Ishikawa (cell line): Measurements from ENCODE around the gene AADACL4.

Experiments
- CEBPB ChIP-seq: IDR thresholded peaks from 2 replicates; pipeline ENCODE4 v1.6.1; 2012
- EGR1 ChIP-seq: IDR thresholded peaks from 2 replicates; pipeline ENCODE4 v1.6.1; 2012
- EP300 ChIP-seq: IDR thresholded peaks from 2 replicates; pipeline ENCODE4 v1.6.1; 2012; ENCODE audit warnings: borderline replicate concordance
- FOXM1 ChIP-seq: IDR thresholded peaks from 2 replicates; pipeline ENCODE4 v1.6.1; 2012; ENCODE audit warnings: low read depth, borderline replicate concordance
- NFIC ChIP-seq: IDR thresholded peaks from 2 replicates; pipeline ENCODE4 v1.6.1; 2012
- RAD21 ChIP-seq: IDR thresholded peaks from 2 replicates; pipeline ENCODE4 v1.6.1; 2012; ENCODE audit warnings: low read depth
- TAF1 ChIP-seq: IDR thresholded peaks from 2 replicates; pipeline ENCODE4 v1.6.1; 2012; ENCODE audit warnings: low read depth, mild to moderate bottlenecking
- TCF12 ChIP-seq: IDR thresholded peaks from 2 replicates; pipeline ENCODE4 v1.6.1; 2012; ENCODE audit warnings: low read depth
- TEAD4 ChIP-seq: IDR thresholded peaks from 2 replicates; pipeline ENCODE4 v1.6.1; 2012
- YY1 ChIP-seq: IDR thresholded peaks from 2 replicates; pipeline ENCODE4 v1.6.1; 2012; ENCODE audit warnings: low read depth
- ZBTB7A ChIP-seq: IDR thresholded peaks from 2 replicates; pipeline ENCODE4 v1.6.1; 2012; ENCODE audit warnings: low read depth
- TF ChIP-seq, protein P1 (sequence below): IDR thresholded peaks from 2 replicates; pipeline ENCODE4 v1.6.1; 2012
- TF ChIP-seq, protein P2 (sequence below): IDR thresholded peaks from 2 replicates; pipeline ENCODE4 v1.6.1; 2012; ENCODE audit warnings: low read depth, mild to moderate bottlenecking
- TF ChIP-seq, protein P3 (sequence below): IDR thresholded peaks from 2 replicates; pipeline ENCODE4 v1.6.1; 2012

The AADACL4 gene

DNA sequence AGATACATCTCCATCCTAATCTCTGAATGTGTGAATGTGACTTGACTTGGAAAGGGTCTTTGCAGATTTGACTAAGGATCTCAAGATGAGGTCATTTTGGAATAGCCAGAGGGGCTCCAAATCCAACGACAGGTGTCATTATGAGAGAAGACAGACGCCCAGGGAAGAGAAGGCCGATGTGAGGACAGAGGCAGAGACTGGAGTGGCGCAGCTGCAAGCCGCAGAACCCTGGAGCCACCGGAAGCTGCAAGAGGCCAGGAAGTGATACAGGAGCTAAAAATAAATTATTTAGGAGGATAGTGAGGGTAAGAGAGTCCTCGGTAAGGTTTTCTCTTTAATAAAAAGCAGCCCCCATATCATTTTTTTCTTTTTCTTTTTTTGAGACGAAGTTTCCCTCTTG lies 9.7 kb upstream of the AADACL4 start:
- TF ChIP-seq TCF12 = no peak
- TF ChIP-seq, protein P1, sequence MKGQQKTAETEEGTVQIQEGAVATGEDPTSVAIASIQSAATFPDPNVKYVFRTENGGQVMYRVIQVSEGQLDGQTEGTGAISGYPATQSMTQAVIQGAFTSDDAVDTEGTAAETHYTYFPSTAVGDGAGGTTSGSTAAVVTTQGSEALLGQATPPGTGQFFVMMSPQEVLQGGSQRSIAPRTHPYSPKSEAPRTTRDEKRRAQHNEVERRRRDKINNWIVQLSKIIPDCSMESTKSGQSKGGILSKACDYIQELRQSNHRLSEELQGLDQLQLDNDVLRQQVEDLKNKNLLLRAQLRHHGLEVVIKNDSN = no peak
- no peak for TF ChIP-seq ZBTB7A

DNA sequence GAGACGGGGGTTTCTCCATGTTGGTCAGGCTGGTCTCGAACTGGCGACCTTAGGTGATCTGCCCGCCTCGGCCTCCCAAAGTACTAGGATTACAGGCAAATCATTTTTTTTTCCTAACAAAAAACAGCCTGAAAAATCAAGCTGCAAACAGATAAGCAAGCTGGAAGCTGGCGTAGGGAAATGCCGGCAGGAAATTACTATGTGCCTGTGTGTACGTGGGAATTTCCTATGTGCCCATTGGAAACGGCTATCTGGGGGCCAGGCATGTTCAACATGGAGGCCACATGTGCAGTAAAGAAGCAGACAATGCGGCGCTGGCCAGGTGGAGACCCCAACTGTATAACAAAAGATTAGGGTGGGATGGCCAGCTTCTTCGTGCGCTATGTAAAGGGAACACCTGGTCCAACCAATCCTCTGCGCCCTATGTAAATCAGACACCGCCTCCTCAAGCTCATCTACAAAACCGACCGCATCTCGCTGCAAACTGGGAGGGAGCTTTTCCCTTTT lies 9.1 kb upstream of the AADACL4 start:
- TF ChIP-seq, protein P2, sequence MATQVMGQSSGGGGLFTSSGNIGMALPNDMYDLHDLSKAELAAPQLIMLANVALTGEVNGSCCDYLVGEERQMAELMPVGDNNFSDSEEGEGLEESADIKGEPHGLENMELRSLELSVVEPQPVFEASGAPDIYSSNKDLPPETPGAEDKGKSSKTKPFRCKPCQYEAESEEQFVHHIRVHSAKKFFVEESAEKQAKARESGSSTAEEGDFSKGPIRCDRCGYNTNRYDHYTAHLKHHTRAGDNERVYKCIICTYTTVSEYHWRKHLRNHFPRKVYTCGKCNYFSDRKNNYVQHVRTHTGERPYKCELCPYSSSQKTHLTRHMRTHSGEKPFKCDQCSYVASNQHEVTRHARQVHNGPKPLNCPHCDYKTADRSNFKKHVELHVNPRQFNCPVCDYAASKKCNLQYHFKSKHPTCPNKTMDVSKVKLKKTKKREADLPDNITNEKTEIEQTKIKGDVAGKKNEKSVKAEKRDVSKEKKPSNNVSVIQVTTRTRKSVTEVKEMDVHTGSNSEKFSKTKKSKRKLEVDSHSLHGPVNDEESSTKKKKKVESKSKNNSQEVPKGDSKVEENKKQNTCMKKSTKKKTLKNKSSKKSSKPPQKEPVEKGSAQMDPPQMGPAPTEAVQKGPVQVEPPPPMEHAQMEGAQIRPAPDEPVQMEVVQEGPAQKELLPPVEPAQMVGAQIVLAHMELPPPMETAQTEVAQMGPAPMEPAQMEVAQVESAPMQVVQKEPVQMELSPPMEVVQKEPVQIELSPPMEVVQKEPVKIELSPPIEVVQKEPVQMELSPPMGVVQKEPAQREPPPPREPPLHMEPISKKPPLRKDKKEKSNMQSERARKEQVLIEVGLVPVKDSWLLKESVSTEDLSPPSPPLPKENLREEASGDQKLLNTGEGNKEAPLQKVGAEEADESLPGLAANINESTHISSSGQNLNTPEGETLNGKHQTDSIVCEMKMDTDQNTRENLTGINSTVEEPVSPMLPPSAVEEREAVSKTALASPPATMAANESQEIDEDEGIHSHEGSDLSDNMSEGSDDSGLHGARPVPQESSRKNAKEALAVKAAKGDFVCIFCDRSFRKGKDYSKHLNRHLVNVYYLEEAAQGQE = no peak
- TF ChIP-seq ZBTB7A (no peak), TCF12 (no peak), YY1 (no peak), EGR1 (no peak), FOXM1 (no peak)

DNA sequence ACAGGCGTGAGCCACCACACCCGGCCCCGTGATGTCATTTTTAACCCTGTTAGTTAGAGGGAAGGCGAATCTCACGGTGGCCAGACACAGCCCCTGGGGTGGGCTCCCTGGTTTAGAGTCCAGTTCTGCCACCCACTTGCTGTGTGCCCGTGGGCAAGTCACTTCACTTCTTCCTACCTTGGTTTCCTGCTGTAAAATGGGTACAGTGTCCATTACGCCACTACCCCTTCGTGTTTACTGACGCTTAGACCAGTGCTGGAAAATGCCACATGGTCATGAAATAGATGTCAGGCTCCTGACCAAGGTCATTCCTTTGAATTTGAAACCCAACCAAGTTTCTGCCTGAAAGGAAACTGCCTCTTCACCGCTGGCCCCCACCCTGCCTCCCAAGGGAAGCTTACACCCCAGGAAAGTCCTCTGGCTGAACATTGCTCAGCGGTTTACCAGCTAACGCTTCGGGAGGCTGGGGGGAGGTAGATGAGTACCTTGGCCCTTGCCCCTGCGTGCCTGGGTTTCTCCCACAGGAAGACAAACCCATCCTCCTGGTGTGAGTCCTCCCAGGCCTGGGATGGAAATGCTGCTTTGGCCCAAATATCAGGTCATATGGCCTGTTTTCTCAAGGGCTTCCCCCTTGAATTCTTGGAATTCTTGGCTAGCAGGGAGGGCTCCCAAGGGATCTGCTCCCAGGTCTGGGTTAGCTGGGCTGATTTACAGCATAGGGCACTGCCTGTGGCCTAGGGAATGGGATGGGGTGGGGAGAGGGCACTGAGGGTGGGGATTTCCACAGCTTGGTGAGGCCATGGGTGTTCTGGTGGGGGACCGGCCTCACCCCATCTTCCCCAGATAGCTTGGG lies 7.6 kb upstream of the AADACL4 start:
- no peak for TF ChIP-seq EP300
- TF ChIP-seq TEAD4 = peak; percentile 52; the same call in 1 of the 2 replicates
- TF ChIP-seq ZBTB7A = no peak

DNA sequence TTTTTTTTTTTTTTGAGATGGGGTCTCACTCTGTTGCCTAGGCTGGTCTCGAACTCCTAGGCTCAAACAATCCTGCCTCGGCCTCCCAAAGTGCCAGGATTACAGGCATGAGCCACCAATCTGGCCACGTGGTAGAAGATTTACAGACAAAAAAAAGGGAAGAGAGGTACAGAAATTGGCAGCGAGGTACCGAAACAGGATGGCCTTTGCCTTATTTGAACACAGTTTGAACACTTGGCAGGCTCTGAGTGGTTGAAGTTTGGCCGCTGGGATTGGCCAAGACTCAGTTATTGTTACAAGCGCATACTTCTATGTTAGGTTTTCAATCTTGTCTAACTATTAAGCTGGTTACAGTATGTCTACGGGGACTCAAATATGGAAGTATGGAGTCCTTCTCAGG lies 6.2 kb upstream of the AADACL4 start:
- TF ChIP-seq TAF1 (no peak), TEAD4 (no peak), EP300 (no peak), CEBPB (no peak), TCF12 (no peak), EGR1 (no peak), ZBTB7A (no peak)
- TF ChIP-seq, protein P2 = no peak
- TF ChIP-seq, protein P3, sequence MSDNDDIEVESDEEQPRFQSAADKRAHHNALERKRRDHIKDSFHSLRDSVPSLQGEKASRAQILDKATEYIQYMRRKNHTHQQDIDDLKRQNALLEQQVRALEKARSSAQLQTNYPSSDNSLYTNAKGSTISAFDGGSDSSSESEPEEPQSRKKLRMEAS = no peak

DNA sequence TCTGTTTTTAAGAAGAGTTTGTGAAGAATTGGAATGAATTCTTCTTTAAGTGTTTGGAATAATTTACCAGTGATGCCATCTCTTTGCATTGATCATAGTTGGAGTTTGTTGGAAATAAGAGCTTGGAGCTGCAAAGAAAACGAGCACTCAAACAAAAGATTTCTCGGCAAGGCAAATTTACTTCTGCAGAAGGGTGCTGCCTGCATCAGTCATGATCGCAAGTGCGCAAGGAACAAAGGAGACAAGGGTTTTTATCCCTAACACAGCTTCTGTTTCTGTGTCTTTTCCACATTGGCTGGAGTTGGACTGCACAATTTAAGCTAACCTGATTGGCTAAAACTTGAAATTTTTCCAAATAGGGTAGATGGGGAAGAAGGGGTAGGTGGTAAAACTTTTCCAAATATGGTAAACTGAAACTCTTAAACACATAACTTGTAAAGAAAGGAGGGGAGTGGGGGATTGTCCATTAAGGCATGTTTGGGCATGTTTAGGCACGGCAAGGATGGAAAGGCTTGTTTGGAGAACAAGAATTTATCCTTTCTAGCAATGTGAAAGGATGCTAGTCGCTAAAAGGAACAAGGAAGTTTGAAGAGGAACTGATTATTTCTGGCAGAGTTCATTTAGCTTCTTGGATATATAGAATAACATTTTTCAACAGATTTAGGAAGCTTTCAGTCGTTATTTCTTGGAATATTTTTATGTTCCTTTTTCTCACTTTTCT lies 3.5 kb upstream of the AADACL4 start:
- no peak for TF ChIP-seq TAF1
- TF ChIP-seq, protein P1 = peak; percentile 53

DNA sequence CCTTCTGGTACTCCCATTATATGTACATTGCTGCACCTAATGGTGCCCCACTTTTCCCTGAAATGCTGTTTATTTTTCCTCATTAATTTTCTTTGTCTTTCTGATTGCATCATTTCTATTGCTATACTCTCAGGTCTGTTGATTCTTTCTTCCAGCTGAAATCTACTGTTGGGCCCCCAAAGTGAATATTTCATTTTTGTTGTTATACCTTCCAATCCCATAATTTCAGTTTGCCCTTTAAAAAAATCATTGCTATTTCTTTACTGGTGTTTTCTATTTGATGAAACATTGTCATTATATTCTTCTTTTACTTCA lies 3.0 kb upstream of the AADACL4 start:
- TF ChIP-seq NFIC = no peak
- no peak for TF ChIP-seq TEAD4
- TF ChIP-seq CEBPB = no peak
- TF ChIP-seq RAD21 = no peak
- no peak for TF ChIP-seq FOXM1
- TF ChIP-seq TAF1 = no peak
- TF ChIP-seq TCF12 = no peak
- no peak for TF ChIP-seq EP300
- TF ChIP-seq, protein P1 = no peak
- TF ChIP-seq ZBTB7A = no peak
- TF ChIP-seq, protein P2 = no peak
